ENCODE data around the gene DNAH6. TPM values are rescaled to one million over a fixed set of nuclear protein-coding genes. Genes with fewer than 3 reads are reported as not detected.

The DNAH6 gene
- polyA plus RNA-seq, 3 donors = 0.04 TPM; not detected in 2

DNA sequence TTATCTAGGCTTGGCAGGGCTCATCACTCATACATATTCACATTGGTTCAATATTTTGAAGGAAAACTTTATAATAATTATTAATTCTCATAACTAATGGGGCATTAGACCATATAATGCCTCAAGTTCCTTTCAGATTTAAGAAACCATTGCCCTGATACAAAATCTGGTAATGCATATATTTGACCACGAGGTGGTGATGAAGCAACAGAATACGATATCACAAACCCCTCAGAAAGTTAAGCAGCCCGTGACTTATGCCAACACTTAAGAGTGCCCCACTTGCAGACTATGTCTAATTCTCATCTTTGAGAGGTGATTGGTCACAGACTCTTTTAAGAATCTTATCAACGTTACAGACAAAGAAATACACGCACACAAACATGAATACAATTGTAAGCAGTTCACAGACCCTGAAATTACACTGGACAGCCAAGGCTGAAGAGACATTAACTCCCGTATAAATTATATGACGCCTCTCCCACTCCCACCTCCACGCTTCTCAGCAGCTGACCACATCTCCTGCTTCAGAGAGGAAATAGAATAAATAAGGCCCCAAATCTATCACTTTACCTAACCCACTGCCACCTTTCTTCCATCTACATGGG lies 20.7 kb upstream of the DNAH6 start:
- Histone ChIP-seq H3K36me3 (replicated peaks in 1 of 2; ENCODE audit: control insufficient read depth in 1 of 2, insufficient read depth in 2 of 2, low read length in 2 of 2) (no peaks in the 10 kb centered on the region), H3K79me2 (ENCODE audit: insufficient read depth, low read length) (no peaks in the 10 kb centered on the region), H3K27ac (ENCODE audit: low read depth in 1 of 2, low read length in 2 of 2) (no peak overlapping the region), H4K20me1 (ENCODE audit: insufficient read depth, low read length) (no peaks in the 10 kb centered on the region), H3K4me2 (replicated peaks; ENCODE audit: extremely low read depth, low read length, poor library complexity, severe bottlenecking) (no peak overlapping the region), H3K4me1 (ENCODE audit: control insufficient read depth in 1 of 2, insufficient read depth in 2 of 2, low read length in 2 of 2) (no peaks in the 10 kb centered on the region), H2AFZ (ENCODE audit: insufficient read depth, low read depth, low read length, poor library complexity, severe bottlenecking) (no peak overlapping the region), H3K27me3 (ENCODE audit: control insufficient read depth in 2 of 2, insufficient read depth in 2 of 2, low read length in 2 of 2) (no peaks in the 10 kb centered on the region), H3K4me3 (replicated peaks in 1 of 3; ENCODE audit: low read depth in 2 of 3, low read length in 3 of 3) (no peak overlapping the region), H3K9me3 (replicated peaks in 1 of 2; ENCODE audit: control insufficient read depth in 1 of 2, insufficient read depth in 1 of 2, low read length in 2 of 2) (no peaks in the 10 kb centered on the region), H3K9ac (ENCODE audit: insufficient read depth, low read length, poor library complexity, severe bottlenecking) (no peak overlapping the region)
- H3K27ac Mint-ChIP-seq = no peak overlapping the region
- no peaks in the 10 kb centered on the region for H3K9me3 Mint-ChIP-seq
- TF ChIP-seq, protein P1, sequence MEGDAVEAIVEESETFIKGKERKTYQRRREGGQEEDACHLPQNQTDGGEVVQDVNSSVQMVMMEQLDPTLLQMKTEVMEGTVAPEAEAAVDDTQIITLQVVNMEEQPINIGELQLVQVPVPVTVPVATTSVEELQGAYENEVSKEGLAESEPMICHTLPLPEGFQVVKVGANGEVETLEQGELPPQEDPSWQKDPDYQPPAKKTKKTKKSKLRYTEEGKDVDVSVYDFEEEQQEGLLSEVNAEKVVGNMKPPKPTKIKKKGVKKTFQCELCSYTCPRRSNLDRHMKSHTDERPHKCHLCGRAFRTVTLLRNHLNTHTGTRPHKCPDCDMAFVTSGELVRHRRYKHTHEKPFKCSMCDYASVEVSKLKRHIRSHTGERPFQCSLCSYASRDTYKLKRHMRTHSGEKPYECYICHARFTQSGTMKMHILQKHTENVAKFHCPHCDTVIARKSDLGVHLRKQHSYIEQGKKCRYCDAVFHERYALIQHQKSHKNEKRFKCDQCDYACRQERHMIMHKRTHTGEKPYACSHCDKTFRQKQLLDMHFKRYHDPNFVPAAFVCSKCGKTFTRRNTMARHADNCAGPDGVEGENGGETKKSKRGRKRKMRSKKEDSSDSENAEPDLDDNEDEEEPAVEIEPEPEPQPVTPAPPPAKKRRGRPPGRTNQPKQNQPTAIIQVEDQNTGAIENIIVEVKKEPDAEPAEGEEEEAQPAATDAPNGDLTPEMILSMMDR (IDR thresholded peaks at IDR 0.05) = peak; percentile 79
- no peaks in the 10 kb centered on the region for H3K36me3 Mint-ChIP-seq
- peaks cover 4% of the 10 kb centered on the region for H3K4me1 Mint-ChIP-seq
- WGBS (ENCODE audit: insufficient coverage) = 54% methylated on average over 3 of the region's 8 CpGs
- intact Hi-C loops (cut with micrococcal nuclease) = loop anchor here in 1 of 2 donors (2.0 to 5.0 kb wide), 2 partner anchors 367 to 431 kb away; no protein-coding TSS in a partner anchor
- peaks cover 0 to 7% (median 5%) of the 10 kb centered on the region in 3 donors for H3K27me3 Mint-ChIP-seq (ENCODE audit: low read depth in 3 of 3)
- H3K4me3 Mint-ChIP-seq = no peak overlapping the region
- peak; percentile 31 to 54 (median 49) for DNase-seq

DNA sequence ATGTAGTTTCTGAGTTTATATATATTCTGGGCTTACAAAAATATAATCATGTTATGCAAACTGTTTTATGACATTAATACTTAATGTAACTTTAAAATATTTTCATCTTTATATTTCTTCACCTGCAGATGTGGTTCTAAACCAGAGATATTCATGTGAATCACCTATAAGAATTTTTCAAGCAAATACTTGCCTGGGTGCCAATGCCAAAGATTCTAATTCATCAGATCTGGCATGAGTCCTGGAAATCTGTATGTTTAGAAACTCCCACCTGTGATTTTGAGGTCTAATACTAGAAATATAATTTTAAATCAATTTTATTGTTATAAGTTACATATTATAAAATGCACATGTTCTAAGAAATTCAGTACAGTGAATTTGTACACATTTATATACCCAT lies 19.9 kb upstream of the DNAH6 start:
- no peak overlapping the region for H3K9ac ChIP-seq (ENCODE audit: insufficient read depth, low read length, poor library complexity, severe bottlenecking)
- no peaks in the 10 kb centered on the region for H3K36me3 ChIP-seq (replicated peaks in 1 of 2; ENCODE audit: control insufficient read depth in 1 of 2, insufficient read depth in 2 of 2, low read length in 2 of 2)
- no peaks in the 10 kb centered on the region for H3K27me3 ChIP-seq (ENCODE audit: control insufficient read depth in 2 of 2, insufficient read depth in 2 of 2, low read length in 2 of 2)
- no peak overlapping the region for H2AFZ ChIP-seq (ENCODE audit: insufficient read depth, low read depth, low read length, poor library complexity, severe bottlenecking)
- no peak overlapping the region for H3K4me3 ChIP-seq (replicated peaks in 1 of 3; ENCODE audit: low read depth in 2 of 3, low read length in 3 of 3)
- H3K9me3 ChIP-seq (replicated peaks in 1 of 2; ENCODE audit: control insufficient read depth in 1 of 2, insufficient read depth in 1 of 2, low read length in 2 of 2) = no peaks in the 10 kb centered on the region
- H4K20me1 ChIP-seq (ENCODE audit: insufficient read depth, low read length) = no peaks in the 10 kb centered on the region
- H3K4me1 Mint-ChIP-seq = peaks cover 4% of the 10 kb centered on the region
- H3K79me2 ChIP-seq (ENCODE audit: insufficient read depth, low read length) = no peaks in the 10 kb centered on the region
- no peak overlapping the region for H3K27ac ChIP-seq (ENCODE audit: low read depth in 1 of 2, low read length in 2 of 2)
- H3K36me3 Mint-ChIP-seq = no peaks in the 10 kb centered on the region
- no peaks in the 10 kb centered on the region for H3K4me1 ChIP-seq (ENCODE audit: control insufficient read depth in 1 of 2, insufficient read depth in 2 of 2, low read length in 2 of 2)
- H3K9me3 Mint-ChIP-seq = no peaks in the 10 kb centered on the region
- H3K27ac Mint-ChIP-seq = no peak overlapping the region
- TF ChIP-seq, protein P1 (IDR thresholded peaks at IDR 0.05) = no peak
- no peak overlapping the region for H3K4me3 Mint-ChIP-seq
- DNase-seq = no peak
- no peak overlapping the region for H3K4me2 ChIP-seq (replicated peaks; ENCODE audit: extremely low read depth, low read length, poor library complexity, severe bottlenecking)
- intact Hi-C loops (cut with micrococcal nuclease) = loop anchor here in 1 of 2 donors (5.0 kb wide), 1 partner anchor 366 kb away; no protein-coding TSS in a partner anchor
- H3K27me3 Mint-ChIP-seq (ENCODE audit: low read depth in 3 of 3) = peaks cover 0 to 7% (median 5%) of the 10 kb centered on the region in 3 donors
